HepG2 (cell line): ENCODE data around the gene DEFB131B. TPM values are rescaled to one million over a fixed set of nuclear protein-coding genes. Genes with fewer than 3 reads are reported as not detected.
"Not testable (repeated sequence)": the region's sequence is repeated elsewhere in the genome, so short reads cannot be mapped to it uniquely, and the experiment has no call there.

Source experiments
- ATAC-seq: fragments of 200-7000 bp; cut with Tn5 transposase; 3 replicates; pipeline ENCODE4 v1.9.1; 2020; ENCODE audit warnings: mild to moderate bottlenecking, moderate library complexity
- BruUV-seq: library from RNA; stranded (reverse); fragments of 400-500 nt; replicated peaks from 2 replicates; lab custom pipeline; 2021; lab: Mats Ljungman, UMichigan
- CTCF ChIA-PET: fragments of 300-600 bp; formaldehyde crosslinking; extraction: SDS; loops from one replicate; lab custom pipeline; 2021; ENCODE audit warnings: low total read pairs, inconsistent platforms, low intra/inter-chr PET ratio; lab: Yijun Ruan, JAX
- POLR2A ChIA-PET: fragments of 350-600 bp; sonication (Branson Sonifier 250); formaldehyde crosslinking; loops from one replicate; lab custom pipeline; 2020; ENCODE audit warnings: antibody characterized with exemption, inconsistent platforms; lab: Yijun Ruan, JAX
- DNase-seq: peaks from one replicate; pipeline ENCODE4 v3.0.0-alpha.2; 2015; ENCODE audit warnings: low spot score
- FAIRE-seq: peaks from 3 replicates; lab custom pipeline; 2011; peaks lifted over from hg19 to GRCh38; lab: Jason Lieb, UNC
- H2AFZ ChIP-seq: one replicate; pipeline ENCODE4 v1.6.1; 2011; ENCODE audit warnings: low read length, inconsistent platforms
- H3K27ac ChIP-seq: fragments of 300-600 bp; 3 replicates; pipeline ENCODE4 v1.8.0; 2011; ENCODE audit warnings: mixed run types, mild to moderate bottlenecking, mixed read lengths, low read length, inconsistent platforms; ENCODE audit not compliant: insufficient read depth; ENCODE audit errors: extremely low read length
- H3K27me3 ChIP-seq, 2 experiments: fragments of 200-600 bp in 1 of 2; 2 replicates in 1 of 2; 3 replicates in 1 of 2; pipeline versions ENCODE4 v1.6.0 to v1.8.0; 2011; ENCODE audit warnings: low read length in 2 of 2, mild to moderate bottlenecking in 2 of 2, moderate library complexity in 2 of 2, inconsistent platforms in 1 of 2; ENCODE audit not compliant: insufficient read depth in 2 of 2, control insufficient read depth in 1 of 2
- H3K36me3 ChIP-seq, 2 experiments: fragments of 200-600 bp in 1 of 2; replicated peaks in 1 of 2; 2 replicates in 1 of 2; 3 replicates in 1 of 2; pipeline versions ENCODE4 v1.5.1 to v1.8.0; 2011; ENCODE audit warnings: low read length in 2 of 2, inconsistent platforms in 1 of 2; ENCODE audit not compliant: insufficient read depth in 2 of 2, control insufficient read depth in 1 of 2
- H3K4me1 ChIP-seq: 2 replicates; pipeline ENCODE4 v1.5.1; 2012; ENCODE audit warnings: low read length, inconsistent platforms; ENCODE audit not compliant: insufficient read depth
- H3K4me2 ChIP-seq: 2 replicates; pipeline ENCODE4 v1.6.0; 2011; ENCODE audit warnings: low read depth, low read length, inconsistent platforms
- H3K4me3 ChIP-seq, 3 experiments: fragments of 200-600 bp in 1 of 3; sonication (generic), shearing (Covaris generic) in 1 of 3; replicated peaks in 1 of 3; 2 replicates each; pipeline ENCODE4 v1.5.1; 2011 to 2016; ENCODE audit warnings: low read length in 3 of 3, inconsistent platforms in 2 of 3, low read depth in 2 of 3, mild to moderate bottlenecking in 2 of 3, control low read depth in 1 of 3, mixed read lengths in 1 of 3; ENCODE audit not compliant: insufficient read depth in 1 of 3
- H3K79me2 ChIP-seq: one replicate; pipeline ENCODE4 v1.6.1; 2011; ENCODE audit warnings: low read length, inconsistent platforms; ENCODE audit not compliant: insufficient read depth
- H3K9ac ChIP-seq: 2 replicates; pipeline ENCODE4 v1.6.0; 2011; ENCODE audit warnings: mild to moderate bottlenecking, low read depth, low read length, inconsistent platforms; ENCODE audit not compliant: insufficient read depth
- H3K9me3 ChIP-seq: 2 replicates; pipeline ENCODE4 v1.5.1; 2012; ENCODE audit warnings: mild to moderate bottlenecking, low read length
- H4K20me1 ChIP-seq: 2 replicates; pipeline ENCODE4 v1.6.0; 2011; ENCODE audit warnings: inconsistent platforms, mild to moderate bottlenecking, low read length, moderate library complexity; ENCODE audit not compliant: insufficient read depth
- STAG1 ChIP-seq: sonication (generic); formaldehyde crosslinking; IDR thresholded peaks from 2 replicates; pipeline ENCODE4 v1.4.0; 2020; ENCODE audit warnings: missing genetic modification reagents
- ZNF652 ChIP-seq: IDR thresholded peaks from 2 replicates; pipeline ENCODE4 v1.6.1; 2016; ENCODE audit warnings: low read depth, borderline replicate concordance
- WGBS: methylation state at CpG from one replicate; pipeline ENCODE4 v1.1.6; 2017; ENCODE audit warnings: low lambda C conversion rate; 5-methylcytosine and 5-hydroxymethylcytosine counted together
- in situ Hi-C: cut with HindIII; loops from 2 replicates; pipeline ENCODE4 v1.10.0; 2017; ENCODE audit warnings: low pct_unique_long_range_greater_than_20kb; ENCODE audit not compliant: extremely low pct_ligation_motif_present
- intact Hi-C: fragments of 100-400 bp; cut with micrococcal nuclease; formaldehyde crosslinking; loops from one replicate; pipeline ENCODE4 v1.10.0; 2022; ENCODE audit not compliant: unreplicated experiment
- polyA plus RNA-seq, 8 experiments: library from polyadenylated mRNA; depleted of rRNA in 3 of 8; stranded (reverse) in 7 of 8; unstranded in 1 of 8; fragments of >200 nt; fragmentation: Illumina TruSeq in 4 of 8; extraction: Trizol in 4 of 8; gene quantifications; 2 replicates each; pipeline versions ENCODE4 v1.2.1 to v1.2.3, GENCODE V29; 2011 to 2016; ENCODE audit warnings: low read depth in 4 of 8, missing spikeins in 1 of 8, mixed read lengths in 1 of 8; ENCODE audit not compliant: insufficient read depth in 1 of 8
- total RNA-seq, 5 experiments: library from RNA; depleted of rRNA; stranded (reverse); fragments of >200 nt; fragmentation: Illumina TruSeq; extraction: Trizol; gene quantifications; 2 replicates each; pipeline ENCODE4 v1.2.3, GENCODE V29; 2016; ENCODE audit warnings: low read depth in 1 of 5
- TF ChIP-seq, protein P1 (sequence below): sonication (generic); formaldehyde crosslinking; IDR thresholded peaks from 2 replicates; pipeline ENCODE4 v1.5.0; 2020; ENCODE audit warnings: mild to moderate bottlenecking, missing genetic modification reagents, moderate library complexity

Gene DEFB131B
- total and polyA plus RNA-seq, 2 of the 13 experiments (the other 11 are each of a cell fraction or from before 2014, with no cell fraction given), result not detected

DNA sequence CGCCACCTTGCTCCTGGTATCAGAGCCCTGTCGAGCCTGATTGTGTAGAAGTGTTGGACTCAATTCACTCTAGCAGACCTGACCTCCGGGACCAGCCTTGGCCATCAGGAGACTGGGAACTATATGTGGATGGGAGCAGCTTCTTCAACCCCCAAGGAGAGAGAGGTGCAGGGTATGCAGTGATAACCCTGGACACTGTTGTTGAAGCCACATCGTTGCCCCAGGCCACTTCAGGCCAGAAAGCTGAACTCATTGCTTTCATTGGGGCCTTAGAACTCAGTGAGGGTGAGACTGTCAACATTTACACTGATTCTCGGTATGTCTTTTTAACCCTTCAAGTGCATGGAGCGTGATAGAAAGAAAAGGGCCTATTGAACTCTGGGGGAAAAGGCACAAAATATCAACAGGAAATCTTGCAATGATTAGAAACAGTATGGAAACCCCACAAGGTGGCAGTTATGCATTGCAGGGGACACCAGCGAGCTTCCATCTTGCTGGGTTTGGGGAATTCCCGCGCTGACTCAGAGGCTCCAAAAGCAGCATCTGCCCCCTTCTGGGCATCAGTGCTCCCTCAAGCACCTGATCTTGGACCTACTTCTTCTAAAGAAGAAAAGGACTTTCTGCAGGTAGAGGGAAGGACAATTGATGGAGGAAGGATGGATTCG, 33.2 kb downstream of the DEFB131B start:
- CTCF ChIA-PET, H3K9me3 ChIP-seq, H3K9ac ChIP-seq, H3K79me2 ChIP-seq, ATAC-seq, H3K4me3 ChIP-seq, BruUV-seq, in situ Hi-C loops, H2AFZ ChIP-seq, H4K20me1 ChIP-seq, intact Hi-C loops, FAIRE-seq, DNase-seq, H3K27me3 ChIP-seq, H3K4me2 ChIP-seq: not testable (repeated sequence)
- TF ChIP-seq, protein P1, sequence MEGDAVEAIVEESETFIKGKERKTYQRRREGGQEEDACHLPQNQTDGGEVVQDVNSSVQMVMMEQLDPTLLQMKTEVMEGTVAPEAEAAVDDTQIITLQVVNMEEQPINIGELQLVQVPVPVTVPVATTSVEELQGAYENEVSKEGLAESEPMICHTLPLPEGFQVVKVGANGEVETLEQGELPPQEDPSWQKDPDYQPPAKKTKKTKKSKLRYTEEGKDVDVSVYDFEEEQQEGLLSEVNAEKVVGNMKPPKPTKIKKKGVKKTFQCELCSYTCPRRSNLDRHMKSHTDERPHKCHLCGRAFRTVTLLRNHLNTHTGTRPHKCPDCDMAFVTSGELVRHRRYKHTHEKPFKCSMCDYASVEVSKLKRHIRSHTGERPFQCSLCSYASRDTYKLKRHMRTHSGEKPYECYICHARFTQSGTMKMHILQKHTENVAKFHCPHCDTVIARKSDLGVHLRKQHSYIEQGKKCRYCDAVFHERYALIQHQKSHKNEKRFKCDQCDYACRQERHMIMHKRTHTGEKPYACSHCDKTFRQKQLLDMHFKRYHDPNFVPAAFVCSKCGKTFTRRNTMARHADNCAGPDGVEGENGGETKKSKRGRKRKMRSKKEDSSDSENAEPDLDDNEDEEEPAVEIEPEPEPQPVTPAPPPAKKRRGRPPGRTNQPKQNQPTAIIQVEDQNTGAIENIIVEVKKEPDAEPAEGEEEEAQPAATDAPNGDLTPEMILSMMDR (CRISPR knock-in tag), result 0 out of 2 replicates have a peak, but pooled peaks have one; percentile 24
- TF ChIP-seq ZNF652 (CRISPR knock-in tag) (peak; percentile 49; the same call in 1 of the 2 replicates), STAG1 (CRISPR knock-in tag) (peak; percentile 17; the same call in 1 of the 2 replicates)
- POLR2A ChIA-PET, result interaction anchor here (2.5 to 2.7 kb wide), 2 partner anchors 17 to 23 kb away, joined by 10 to 11 read pairs; partner anchors contain the start of genes RNF121 and XNDC1N
- peaks cover 15% of the 10 kb centered on the region for H3K4me1 ChIP-seq
- H3K27ac ChIP-seq, result peak overlapping the region; percentile 38
- 85% methylated on average over 10 of the region's 10 CpGs for WGBS
- H3K36me3 ChIP-seq, result peaks cover 0 to 23% of the 10 kb centered on the region in 2 experiments; a peak in 4 of 5 replicates

DNA sequence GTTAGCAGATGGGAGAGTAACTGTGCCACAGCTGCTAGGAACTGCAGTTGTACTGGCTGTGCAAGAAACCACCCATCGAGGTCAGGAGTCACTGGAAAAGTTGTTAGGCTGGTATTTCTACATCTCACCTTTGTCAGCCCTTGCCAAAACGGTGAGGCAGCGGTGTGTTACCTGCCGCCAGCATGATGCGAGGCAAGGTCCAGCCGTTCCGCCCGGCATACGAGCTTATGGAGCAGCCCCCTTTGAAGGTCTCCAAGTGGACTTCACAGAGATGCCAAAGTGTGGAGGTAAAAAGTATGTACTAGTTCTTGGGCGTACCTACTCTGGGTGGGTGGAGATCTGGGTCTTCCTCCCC, 33.7 kb downstream of the DEFB131B start:
- peaks cover 15% of the 10 kb centered on the region for H3K4me1 ChIP-seq
- in situ Hi-C loops, H3K9ac ChIP-seq, intact Hi-C loops, CTCF ChIA-PET, H3K79me2 ChIP-seq, H3K4me2 ChIP-seq, H3K27me3 ChIP-seq, H4K20me1 ChIP-seq, H3K4me3 ChIP-seq, H2AFZ ChIP-seq, ATAC-seq, BruUV-seq, DNase-seq, H3K9me3 ChIP-seq, H3K27ac ChIP-seq, FAIRE-seq: not testable (repeated sequence)
- peaks cover 0 to 25% of the 10 kb centered on the region in 2 experiments; a peak in 4 of 5 replicates for H3K36me3 ChIP-seq
- 95% methylated on average over 5 of the region's 10 CpGs for WGBS
- POLR2A ChIA-PET, result interaction anchor here (2.7 kb wide), 1 partner anchor 16 kb away, joined by 11 read pairs; the partner anchor contains the start of genes RNF121 and XNDC1N
